NCI-H1436 treated with DMSO at 0.1 percent for 48 hours (cell line): ENCODE measurements around the gene MTHFD1L.
"Not testable (repeated sequence)": the region's sequence is repeated elsewhere in the genome, so short reads cannot be mapped to it uniquely, and the experiment has no call there.

ENCODE experiments used
- DNase-seq: peaks from one replicate; lab custom pipeline; 2025; lab: John Stamatoyannopoulos, UW

Gene MTHFD1L

DNA sequence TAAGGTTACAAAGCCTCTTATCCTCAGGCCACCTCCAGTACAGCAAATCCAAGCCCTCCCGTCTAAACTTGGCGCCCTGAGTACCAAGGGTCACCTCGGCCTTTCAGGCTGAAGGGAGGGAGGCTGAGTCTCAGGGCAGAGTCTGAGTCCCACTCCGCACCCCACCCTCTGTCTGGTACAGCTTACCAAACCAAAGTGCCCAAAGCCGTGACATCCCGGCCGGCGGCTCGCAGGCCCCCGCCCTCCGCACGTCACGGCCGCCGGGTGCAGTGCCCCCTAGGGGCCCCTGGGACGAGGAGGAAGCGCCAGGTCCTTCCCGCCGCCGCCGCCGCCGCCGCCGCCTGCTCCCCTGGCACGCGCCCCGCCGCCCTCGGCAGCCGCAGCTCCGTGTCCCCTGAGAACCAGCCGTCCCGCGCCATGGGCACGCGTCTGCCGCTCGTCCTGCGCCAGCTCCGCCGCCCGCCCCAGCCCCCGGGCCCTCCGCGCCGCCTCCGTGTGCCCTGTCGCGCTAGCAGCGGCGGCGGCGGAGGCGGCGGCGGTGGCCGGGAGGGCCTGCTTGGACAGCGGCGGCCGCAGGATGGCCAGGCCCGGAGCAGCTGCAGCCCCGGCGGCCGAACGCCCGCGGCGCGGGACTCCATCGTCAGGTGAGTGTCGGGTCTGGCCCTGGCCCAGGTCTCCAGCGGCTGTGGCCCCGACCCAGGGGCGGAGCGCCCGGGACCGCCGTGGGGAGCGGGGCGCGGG is at the start of gene MTHFD1L:
TSS of gene MTHFD1L (plus strand) at position 297 of the 741 bp plus-strand sequence. CDS start at position 418, 121 bp downstream.
- no peak for DNase-seq

DNA sequence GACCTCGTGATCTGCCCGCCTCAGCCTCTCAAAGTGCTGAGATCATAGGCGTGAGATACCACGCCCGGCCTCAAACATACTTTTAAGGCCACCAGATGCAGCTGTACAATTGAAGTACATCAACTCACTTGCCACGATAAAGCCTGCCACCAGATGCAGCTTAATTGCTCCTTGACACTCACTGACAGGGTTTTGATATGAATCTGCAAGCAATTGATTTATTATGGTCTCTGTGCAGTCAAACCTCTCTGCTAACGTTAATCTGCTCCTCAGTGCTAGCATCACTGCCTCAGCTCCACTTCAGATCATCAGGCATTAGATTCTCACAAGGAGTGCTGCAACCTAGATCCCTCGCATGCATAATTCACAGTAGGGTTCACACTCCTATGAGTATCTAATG is 48.9 kb upstream of the MTHFD1L start:
- DNase-seq = not testable (repeated sequence)

DNA sequence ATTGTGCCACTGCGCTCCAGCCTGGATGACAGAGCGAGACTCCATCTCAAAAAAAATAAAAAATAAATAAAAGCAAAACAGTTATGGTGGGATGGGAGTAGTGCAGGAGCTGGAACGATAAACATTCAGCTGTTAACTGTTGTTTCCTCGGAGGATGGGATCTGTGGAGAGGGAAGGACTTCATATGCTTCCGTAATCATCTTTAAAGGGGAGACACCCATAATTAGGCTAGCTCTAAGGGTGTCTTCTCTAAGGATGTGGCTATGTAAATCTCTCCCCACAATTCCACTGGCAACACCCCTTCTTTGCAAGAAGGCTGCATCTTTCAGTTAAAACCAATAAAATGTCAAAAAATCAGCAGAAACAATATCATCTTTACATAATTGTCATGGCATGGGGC is 42.6 kb upstream of the MTHFD1L start:
- no peak for DNase-seq

DNA sequence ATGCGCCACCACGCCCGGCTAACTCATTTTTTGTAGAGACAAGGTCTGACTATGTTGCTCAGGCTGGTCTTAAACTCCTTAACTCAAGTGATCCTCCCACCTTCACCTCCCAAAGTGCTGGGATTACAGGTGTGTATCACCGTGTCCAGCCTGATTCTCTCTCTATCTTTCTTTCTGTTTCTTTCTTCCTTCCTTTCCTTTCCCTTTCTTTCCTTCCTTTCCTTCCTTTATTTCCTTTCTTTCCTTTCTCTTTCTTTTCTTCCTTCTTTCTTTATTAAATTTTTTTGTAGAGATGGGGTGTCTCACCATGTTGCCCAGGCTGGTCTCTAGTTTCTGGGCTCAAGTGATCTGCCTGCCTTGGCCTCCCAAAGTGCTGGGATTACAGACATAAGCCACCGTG is 38.7 kb upstream of the MTHFD1L start:
- no peak for DNase-seq

DNA sequence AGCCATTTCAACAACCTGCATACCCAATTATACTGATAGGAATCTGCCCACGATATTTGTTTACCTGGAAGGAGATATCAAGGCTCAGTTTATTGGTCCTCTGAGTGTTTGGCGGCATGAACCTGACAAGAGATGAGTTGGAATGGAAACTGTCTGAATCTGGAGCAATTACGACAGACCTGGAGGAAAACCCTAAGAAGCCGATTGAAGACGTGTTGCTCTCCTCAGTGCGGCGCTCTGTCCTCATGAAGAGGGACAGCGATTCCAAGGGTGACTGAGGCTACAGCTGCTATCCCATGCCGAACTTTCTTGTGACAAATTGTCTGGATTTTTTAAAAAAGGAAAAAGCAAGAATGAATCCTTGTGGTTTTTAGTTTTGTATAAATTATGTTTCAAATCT is 37.4 kb upstream of the MTHFD1L start:
- not testable (repeated sequence) for DNase-seq

DNA sequence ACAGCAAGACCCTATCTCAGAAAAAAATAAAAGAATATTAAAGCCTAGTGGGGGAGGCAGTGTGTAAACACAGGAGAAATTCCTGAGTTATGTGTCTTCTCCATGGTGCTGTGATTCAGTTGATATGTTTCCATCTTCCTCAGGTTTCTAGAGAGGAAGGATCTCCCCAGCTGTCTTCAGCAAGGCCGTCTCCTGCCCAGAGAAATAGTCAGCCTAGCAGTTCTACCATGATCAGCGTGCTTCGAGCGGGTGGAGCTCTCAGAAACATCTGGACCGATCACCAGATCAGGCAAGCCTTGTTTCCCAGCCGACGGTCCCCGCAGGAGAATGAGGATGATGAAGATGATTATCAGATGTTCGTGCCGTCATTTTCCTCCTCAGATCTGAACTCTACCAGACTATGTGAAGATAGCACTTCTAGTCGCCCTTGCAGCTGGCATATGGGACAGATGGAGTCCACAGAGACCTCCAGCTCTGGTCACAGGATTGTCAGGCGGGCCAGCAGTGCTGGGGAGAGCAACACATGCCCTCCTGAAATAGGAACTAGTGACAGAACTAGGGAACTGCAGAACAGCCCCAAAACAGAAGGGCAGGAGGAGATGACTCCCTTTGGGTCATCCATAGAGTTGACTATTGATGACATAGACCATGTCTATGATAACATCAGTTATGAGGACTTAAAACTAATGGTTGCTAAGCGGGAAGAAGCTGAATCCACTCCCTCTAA is 34.9 kb upstream of the MTHFD1L start:
- no peak for DNase-seq

DNA sequence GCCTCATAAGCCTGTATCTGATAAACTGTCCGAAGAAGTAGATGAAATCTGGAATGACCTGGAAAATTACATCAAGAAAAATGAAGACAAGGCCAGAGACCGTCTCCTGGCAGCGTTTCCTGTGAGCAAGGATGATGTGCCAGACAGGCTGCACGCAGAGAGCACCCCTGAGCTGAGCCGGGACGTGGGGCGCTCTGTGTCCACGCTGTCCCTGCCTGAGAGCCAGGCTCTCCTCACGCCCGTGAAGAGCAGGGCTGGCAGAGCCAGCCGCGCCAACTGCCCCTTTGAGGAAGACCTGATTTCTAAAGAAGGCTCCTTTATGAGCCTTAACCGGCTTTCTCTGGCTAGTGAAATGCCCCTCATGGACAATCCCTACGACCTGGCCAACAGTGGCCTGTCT is 33.9 kb upstream of the MTHFD1L start:
- no peak for DNase-seq

DNA sequence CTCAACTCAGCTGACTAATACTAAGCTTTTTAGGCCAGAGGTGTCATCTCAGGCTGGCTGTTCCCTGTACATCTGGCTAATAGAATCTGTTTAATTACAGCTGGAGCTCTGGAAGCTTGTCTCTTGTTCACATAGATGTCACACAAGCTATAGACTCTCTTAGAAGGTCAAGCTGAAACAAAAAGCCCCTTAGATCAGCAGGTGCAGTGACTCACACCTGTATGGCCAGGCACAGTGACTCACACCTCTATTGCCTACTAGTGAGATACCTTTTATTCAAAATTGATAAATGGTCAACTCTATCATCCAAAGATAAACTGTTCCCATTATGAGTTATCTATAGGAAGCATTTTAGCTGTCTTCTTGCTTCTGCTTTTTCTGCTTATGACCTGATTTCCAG is 29.9 kb upstream of the MTHFD1L start:
- DNase-seq = no peak

DNA sequence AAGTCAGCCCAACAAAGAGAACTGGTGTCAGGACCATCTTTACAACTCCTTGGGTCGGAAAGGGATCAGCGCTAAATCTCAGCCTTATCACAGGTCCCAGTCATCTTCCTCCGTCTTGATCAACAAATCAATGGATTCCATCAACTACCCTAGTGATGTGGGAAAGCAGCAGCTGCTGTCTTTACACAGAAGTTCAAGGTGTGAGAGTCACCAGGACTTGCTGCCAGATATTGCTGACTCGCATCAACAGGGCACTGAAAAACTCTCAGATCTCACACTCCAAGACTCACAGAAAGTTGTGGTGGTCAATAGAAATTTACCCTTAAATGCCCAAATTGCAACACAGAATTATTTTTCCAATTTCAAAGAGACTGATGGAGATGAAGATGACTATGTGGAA is 25.3 kb upstream of the MTHFD1L start:
- DNase-seq = no peak

DNA sequence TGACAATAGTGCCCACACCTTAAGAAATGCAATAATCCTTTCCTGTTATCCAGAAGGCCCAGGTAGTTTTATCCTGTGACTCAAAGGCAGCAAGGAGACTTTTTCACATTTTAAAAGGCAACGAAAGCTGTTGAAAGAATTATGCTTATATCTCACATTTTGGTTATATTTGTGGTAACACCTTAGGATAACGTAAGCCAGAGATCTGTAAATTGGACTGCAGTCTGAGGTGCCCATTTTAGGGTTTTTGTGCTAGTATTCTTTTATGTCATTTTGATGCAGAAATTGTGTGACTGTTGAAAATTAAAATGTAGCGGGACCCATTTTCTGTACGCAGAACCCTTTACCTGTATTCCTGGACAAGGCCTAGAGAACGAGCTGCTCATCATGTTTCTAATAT is 24.3 kb upstream of the MTHFD1L start:
- no peak for DNase-seq

DNA sequence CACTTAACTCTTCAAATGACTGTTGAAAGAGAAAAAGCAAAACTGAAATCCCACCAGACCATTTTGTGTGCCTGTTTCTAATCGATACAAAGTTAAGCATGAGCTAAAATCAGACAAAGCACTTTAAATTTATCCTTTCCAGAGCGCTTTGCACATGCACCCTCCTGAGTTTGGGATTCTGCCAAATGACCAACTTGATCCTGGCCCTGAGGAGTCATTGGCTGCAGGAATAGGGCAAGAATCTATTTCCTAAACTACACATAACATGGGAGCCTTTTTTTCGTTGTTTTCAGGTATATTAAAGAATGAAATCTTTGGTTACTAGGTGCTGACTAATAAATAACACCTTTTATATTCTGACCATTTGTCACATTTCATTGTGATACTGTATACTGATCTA is 23.8 kb upstream of the MTHFD1L start:
- DNase-seq = no peak

DNA sequence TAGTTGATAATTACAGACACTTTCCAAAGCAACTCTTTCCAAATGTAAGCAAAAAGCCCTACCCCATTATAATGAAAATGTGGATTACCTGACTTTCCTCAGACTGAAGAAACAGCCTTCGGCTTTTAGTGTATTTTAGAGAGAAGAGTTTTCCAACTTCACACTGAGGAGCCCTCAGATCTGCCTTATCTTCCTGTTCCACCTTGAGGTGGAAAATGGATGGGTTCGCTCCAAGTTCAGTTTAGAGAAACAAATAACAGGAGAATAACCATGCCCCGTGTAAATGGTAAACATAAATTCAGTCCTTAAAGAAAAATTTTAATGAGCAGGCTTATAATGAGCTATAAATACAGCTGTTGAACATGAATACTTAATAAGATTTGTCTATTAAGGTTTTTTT is 21.1 kb upstream of the MTHFD1L start:
- DNase-seq = no peak

DNA sequence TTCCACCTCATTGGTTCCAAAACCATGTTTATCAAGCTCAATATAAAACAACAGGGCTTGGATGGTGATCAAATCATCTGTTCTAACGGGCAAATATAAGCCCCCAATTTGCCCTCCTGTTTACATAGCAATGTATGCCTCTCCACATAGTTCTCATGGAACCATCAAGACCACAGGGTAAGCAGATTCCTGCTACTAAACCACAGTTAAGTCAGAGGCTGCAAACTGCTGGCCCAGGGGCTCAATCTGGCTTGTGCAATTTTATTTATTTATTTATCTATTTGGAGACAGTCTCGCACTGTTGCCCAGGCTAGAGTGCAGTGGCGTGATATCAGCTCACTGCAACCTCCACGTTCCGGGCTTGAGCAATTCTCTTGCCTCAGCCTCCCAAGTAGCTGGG is 18.9 kb upstream of the MTHFD1L start:
- no peak for DNase-seq

DNA sequence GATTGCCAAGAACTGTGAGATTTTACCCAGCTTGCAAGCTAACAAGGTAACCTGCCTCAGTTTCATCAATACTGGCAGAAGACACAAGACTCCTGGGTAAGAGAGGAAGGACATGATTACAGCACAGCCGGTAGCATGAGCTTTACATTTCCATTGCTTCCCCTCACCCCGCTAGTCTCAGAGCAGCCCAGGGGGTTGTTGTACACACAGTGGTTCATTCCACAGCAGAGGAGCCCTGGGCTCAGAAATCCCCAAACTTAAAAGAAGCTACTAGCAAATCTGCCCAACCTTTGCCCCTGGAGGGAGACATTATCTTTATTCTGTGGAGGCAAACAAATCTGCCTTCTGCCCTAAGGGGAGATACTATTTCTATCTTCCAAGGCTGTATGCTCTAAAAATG is 17.1 kb upstream of the MTHFD1L start:
- no peak for DNase-seq

DNA sequence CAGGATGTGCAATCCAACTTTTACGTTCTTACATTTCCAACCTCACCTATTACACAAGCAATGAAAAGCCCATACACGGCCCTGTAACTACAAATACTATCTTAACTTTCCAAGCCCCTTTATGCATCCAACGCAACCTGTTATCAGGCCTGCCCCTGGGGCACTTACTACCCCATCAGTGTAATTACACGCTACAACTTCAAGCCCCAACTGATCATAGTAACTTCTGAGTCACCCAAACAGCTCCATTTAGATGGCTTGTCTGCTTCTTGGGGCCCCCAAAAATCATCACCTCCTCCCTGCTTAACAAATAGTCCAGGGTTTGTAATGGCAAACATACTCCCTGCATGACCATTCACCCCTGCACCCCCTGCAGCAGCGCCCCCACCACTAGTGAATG is 11.1 kb upstream of the MTHFD1L start:
- not testable (repeated sequence) for DNase-seq

DNA sequence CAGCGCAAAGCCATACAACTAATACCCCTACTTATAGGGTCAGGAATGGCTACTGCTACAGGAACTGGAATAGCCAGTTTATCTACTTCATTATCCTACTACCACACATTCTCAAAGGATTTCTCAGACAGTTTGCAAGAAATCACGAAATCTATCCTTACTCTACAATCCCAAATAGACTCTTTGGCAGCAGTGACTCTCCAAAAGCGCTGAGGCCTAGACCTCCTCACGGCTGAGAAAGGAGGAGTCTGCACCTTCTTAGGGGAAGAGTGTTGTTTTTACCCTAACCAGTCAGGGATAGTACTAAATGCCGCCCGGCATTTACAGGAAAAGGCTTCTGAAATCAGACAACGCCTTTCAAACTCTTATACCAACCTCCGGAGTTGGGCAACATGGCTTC is 10.3 kb upstream of the MTHFD1L start:
- not testable (repeated sequence) for DNase-seq

DNA sequence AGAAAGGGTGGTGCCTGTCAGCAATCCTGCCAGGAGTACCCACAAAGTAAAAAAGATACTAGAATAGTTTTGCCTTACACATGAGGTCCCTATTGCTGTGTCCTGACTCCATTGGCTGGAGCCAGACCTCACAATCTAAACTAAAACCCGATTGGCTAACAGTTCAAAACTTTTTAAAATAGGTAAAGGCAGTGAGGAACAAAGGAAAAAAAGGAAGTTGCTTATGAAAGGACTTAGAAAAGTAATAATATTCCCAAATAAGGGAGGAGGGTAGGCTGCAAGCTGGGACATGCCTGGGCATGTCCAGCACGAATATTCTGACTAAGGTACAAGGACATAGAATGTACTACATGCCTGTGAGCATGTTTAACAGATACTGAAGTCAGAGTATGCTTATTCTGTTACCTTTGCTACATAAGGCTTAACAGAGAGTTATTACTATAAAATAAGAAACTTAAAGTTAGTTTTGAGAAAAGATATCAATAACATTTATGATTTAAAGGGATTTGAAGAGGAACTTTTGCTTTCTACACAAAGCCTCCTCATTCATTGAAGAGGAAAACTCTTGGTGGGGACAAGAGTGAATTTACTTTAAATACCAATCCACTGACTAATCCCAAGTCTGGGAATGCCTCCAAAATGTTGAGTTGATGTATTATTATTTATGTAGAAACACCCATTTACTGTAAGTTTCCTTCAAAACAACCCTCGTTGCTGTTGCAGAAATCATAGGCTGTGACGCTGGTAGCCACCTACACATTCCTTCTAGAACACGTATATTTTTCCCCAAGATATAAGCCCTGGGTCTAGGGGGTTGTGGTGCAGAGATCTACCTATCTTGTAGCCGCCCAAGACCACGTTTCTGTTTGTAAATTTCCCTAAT is 8.2 kb upstream of the MTHFD1L start:
- DNase-seq = no peak

DNA sequence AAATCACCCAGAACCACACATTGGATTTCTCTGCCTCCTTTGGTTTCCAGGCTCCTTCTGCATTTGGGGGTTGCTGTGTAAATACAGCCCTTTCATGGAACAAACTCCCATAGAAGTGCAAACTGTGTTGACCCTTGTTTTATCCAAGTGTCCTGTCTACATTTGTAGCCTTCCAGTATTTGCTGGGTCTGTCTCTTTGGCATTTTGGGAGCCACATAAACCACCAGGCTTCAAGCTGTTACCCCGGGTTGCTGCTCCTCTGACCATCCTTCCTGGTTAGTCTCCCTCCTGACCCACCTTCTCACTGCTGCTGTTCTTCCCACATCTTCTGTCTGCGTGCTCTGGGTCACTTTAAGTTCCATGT is 7.6 kb upstream of the MTHFD1L start:
- no peak for DNase-seq

DNA sequence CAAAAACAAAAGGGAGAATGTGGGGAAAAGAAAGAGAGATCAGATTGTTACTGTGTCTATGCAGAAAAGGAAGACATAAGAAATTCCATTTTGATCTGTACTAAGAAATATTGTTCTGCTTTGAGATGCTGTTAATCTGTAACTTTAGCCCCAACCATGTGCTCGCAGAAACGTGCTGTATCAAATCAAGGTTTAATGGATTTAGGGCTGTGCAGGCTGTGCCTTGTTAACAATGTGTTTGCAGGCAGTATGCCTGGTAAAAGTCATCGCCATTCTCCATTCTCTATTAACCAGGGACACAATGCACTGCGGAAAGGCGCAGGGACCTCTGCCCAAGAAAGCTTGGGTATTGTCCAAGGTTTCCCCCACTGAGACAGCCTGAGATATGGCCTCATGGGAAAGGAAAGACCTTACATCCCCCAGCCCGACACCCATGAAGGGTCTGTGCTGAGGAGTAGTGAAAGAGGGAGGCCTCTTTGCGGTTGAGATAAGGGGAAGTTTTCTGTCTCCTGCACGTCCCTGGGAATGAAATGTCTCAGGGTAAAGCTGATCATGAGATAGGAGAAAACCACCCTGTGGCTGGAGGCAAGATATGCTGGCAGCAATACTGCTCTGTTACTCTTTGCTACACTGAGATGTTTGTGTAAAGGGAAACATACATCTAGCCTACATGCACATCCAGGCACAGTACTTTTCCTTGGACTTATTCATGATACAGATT is 3.9 kb upstream of the MTHFD1L start:
- not testable (repeated sequence) for DNase-seq

DNA sequence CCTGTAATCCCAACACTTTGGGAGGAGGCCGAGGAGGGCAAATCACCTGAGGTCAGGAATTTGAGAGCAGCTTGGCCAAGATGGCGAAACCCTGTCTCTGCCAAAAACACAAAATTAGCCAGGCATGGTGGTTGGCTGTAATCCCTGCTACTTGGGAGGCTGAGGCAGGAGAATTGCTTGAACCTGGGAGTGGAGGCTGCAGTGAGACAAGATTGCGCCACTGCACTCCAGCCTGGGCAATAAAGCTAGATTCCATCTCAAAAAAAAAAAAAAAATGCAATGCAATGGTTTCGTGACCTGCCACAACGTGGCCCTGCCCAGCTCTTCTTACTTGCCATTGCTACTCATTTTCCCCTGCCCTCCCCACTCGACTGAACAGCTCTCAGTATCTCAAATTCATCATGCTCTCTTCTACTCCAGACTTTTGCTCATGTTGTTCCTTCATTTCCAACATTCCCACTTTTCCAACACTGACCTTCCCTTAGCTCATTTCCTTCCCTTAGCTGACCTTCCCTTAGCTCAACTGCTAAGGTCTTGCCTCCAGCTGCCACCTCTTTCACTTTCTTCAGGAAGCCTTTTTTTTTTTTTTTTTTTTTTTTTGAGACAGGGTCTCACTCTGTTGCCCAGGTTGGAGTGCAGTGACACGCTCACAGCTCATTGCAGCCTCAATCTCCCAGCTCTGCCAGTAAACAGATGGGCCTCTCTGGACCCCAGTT is 2.1 kb upstream of the MTHFD1L start:
- DNase-seq = no peak

DNA sequence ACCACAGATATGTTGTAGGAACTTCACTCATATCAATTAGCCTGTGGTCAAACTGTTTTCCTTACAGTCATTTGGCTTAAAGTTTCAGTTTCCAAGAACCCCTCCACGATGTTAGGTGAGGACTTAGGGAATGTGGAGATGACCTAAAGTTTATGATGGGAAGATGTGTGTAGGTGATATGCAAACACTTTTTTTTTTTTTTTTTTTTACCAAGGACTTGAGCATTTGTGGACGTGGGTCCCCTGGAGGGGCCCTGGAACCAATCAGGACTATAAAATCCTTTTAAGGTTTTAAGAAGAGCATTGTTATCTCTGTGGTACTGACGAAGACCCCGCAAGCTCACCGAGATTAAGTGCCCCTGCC is 478 bp upstream of the MTHFD1L start:
- DNase-seq = no peak
